WTC11 (cell line): Measurements from ENCODE around the gene WFDC12. TPM values are rescaled to one million over a fixed set of nuclear protein-coding genes. Genes with fewer than 3 reads are reported as not detected.

Experiments used
- ATAC-seq: fragments of 200-7000 bp; cut with Tn5 transposase; 2 replicates; pipeline ENCODE4 v1.10.0; 2021; ENCODE audit warnings: mild to moderate bottlenecking, moderate library complexity
- CTCF ChIA-PET: fragments of 300-600 bp; sonication (Branson Sonifier 250); formaldehyde crosslinking; loops from one replicate; lab custom pipeline; 2021; ENCODE audit warnings: antibody characterized with exemption; lab: Charles Lee
- POLR2A ChIA-PET: fragments of 350-600 bp; sonication (Branson Sonifier 250); formaldehyde crosslinking; loops from one replicate; lab custom pipeline; 2021; ENCODE audit warnings: antibody characterized with exemption; lab: Charles Lee
- DNase-seq: peaks from one replicate; pipeline ENCODE4 v3.0.0; 2021; ENCODE audit warnings: low spot score
- H3K27ac Mint-ChIP-seq: 2 replicates; pipeline ENCODE4 v1.8.0; 2021; ENCODE audit warnings: mixed read lengths
- H3K27me3 Mint-ChIP-seq: 2 replicates; pipeline ENCODE4 v1.8.0; 2021; ENCODE audit warnings: low read depth, mild to moderate bottlenecking, moderate library complexity, mixed read lengths
- H3K36me3 Mint-ChIP-seq: 2 replicates; pipeline ENCODE4 v1.8.0; 2021; ENCODE audit warnings: mixed read lengths
- H3K4me1 Mint-ChIP-seq: 2 replicates; pipeline ENCODE4 v1.8.0; 2022; ENCODE audit warnings: mixed read lengths
- H3K4me3 Mint-ChIP-seq: 2 replicates; pipeline ENCODE4 v1.8.0; 2021; ENCODE audit warnings: mild to moderate bottlenecking, moderate library complexity, mixed read lengths
- H3K9me3 Mint-ChIP-seq: 2 replicates; pipeline ENCODE4 v1.8.0; 2021; ENCODE audit warnings: mixed read lengths
- ELF4 ChIP-seq: sonication (generic); formaldehyde crosslinking; IDR thresholded peaks from 2 replicates; pipeline ENCODE4 v1.8.1; 2022; ENCODE audit warnings: low read depth, mild to moderate bottlenecking, moderate library complexity, missing genetic modification reagents
- GTF2I ChIP-seq: fragments of 250-450 bp; sonication (Bioruptor Pico); conservative IDR thresholded peaks from 2 replicates; pipeline ENCODE4 v1.4.0; 2021; ENCODE audit warnings: mild to moderate bottlenecking
- IRF2 ChIP-seq: sonication (generic); formaldehyde crosslinking; IDR thresholded peaks from 2 replicates; pipeline ENCODE4 v1.8.0; 2022; ENCODE audit warnings: low read depth, missing genetic modification reagents, borderline replicate concordance
- JUN ChIP-seq: sonication (generic); formaldehyde crosslinking; IDR thresholded peaks from 2 replicates; pipeline ENCODE4 v1.8.0; 2023; ENCODE audit warnings: mild to moderate bottlenecking, missing genetic modification reagents
- NFYB ChIP-seq: sonication (generic); formaldehyde crosslinking; conservative IDR thresholded peaks from 2 replicates; pipeline ENCODE4 v1.8.0; 2022; ENCODE audit warnings: low read depth, missing genetic modification reagents
- TP53 ChIP-seq: sonication (generic); formaldehyde crosslinking; IDR thresholded peaks from 2 replicates; pipeline ENCODE4 v1.8.1; 2023; ENCODE audit warnings: mild to moderate bottlenecking, missing genetic modification reagents
- ZNF263 ChIP-seq: sonication (generic); formaldehyde crosslinking; IDR thresholded peaks from 2 replicates; pipeline ENCODE4 v1.8.1; 2022; ENCODE audit warnings: low read depth, mild to moderate bottlenecking, moderate library complexity, missing genetic modification reagents
- ZNF423 ChIP-seq: fragments of 250-450 bp; sonication (Bioruptor Pico); IDR thresholded peaks from 2 replicates; pipeline ENCODE4 v2.1.2; 2022; ENCODE audit warnings: mild to moderate bottlenecking, moderate library complexity
- total RNA-seq: library from RNA; stranded (reverse); gene quantifications from 3 replicates; pipeline ENCODE4 v1.2.3, GENCODE V29; 2021
- TF ChIP-seq, protein P1 (sequence below): sonication (generic); formaldehyde crosslinking; IDR thresholded peaks from 2 replicates; pipeline ENCODE4 v1.8.0; 2023; ENCODE audit warnings: mild to moderate bottlenecking, missing genetic modification reagents
- TF ChIP-seq, protein P2 (sequence below): fragments of 200-600 bp; IDR thresholded peaks from 2 replicates; pipeline ENCODE4 v1.8.0; 2022; ENCODE audit warnings: antibody characterized with exemption
- TF ChIP-seq, protein P3 (sequence below): sonication (generic); formaldehyde crosslinking; IDR thresholded peaks from 2 replicates; pipeline ENCODE4 v1.8.0; 2022; ENCODE audit warnings: missing genetic modification reagents
- TF ChIP-seq, protein P4 (sequence below): sonication (generic); formaldehyde crosslinking; IDR thresholded peaks from 2 replicates; pipeline ENCODE4 v1.8.0; 2022; ENCODE audit warnings: mild to moderate bottlenecking, missing genetic modification reagents
- TF ChIP-seq, protein P5 (sequence below): sonication (generic); formaldehyde crosslinking; IDR thresholded peaks from 2 replicates; pipeline ENCODE4 v1.8.1; 2023; ENCODE audit warnings: mild to moderate bottlenecking, missing genetic modification reagents, moderate library complexity
- TF ChIP-seq, protein P6 (sequence below): sonication (generic); formaldehyde crosslinking; IDR thresholded peaks from 2 replicates; pipeline ENCODE4 v1.8.0; 2022; ENCODE audit warnings: mild to moderate bottlenecking, missing genetic modification reagents
- TF ChIP-seq, protein P7 (sequence below): sonication (generic); formaldehyde crosslinking; IDR thresholded peaks from 2 replicates; pipeline ENCODE4 v1.8.1; 2023; ENCODE audit warnings: mild to moderate bottlenecking, moderate library complexity, missing genetic modification reagents
- TF ChIP-seq, protein P8 (sequence below): sonication (generic); formaldehyde crosslinking; IDR thresholded peaks from 2 replicates; pipeline ENCODE4 v1.8.1; 2022; ENCODE audit warnings: low read depth, missing genetic modification reagents, borderline replicate concordance

Gene WFDC12
- total RNA-seq, 1 experiment from 2014 or later, result not detected

DNA sequence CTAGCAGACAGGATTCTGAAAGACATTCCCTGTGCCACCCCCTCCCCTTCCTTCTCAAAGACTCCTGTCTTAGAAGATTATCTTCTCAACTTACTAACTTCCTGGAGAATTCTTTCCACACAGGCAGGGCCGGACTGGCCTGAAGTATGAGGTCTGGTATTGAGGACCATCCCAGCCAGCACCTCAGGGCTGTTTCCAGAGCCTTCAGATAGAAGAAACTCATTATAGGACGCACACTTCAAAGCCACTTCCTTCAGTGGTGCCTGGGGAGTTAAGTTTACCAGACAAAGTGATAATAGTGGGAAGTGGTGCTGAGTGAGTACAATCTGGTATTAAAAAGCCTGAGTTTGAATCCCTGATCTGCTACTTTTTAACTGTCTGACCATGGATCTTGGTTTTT is 39.0 kb downstream of the WFDC12 start (continued):
- TF ChIP-seq, protein P1, sequence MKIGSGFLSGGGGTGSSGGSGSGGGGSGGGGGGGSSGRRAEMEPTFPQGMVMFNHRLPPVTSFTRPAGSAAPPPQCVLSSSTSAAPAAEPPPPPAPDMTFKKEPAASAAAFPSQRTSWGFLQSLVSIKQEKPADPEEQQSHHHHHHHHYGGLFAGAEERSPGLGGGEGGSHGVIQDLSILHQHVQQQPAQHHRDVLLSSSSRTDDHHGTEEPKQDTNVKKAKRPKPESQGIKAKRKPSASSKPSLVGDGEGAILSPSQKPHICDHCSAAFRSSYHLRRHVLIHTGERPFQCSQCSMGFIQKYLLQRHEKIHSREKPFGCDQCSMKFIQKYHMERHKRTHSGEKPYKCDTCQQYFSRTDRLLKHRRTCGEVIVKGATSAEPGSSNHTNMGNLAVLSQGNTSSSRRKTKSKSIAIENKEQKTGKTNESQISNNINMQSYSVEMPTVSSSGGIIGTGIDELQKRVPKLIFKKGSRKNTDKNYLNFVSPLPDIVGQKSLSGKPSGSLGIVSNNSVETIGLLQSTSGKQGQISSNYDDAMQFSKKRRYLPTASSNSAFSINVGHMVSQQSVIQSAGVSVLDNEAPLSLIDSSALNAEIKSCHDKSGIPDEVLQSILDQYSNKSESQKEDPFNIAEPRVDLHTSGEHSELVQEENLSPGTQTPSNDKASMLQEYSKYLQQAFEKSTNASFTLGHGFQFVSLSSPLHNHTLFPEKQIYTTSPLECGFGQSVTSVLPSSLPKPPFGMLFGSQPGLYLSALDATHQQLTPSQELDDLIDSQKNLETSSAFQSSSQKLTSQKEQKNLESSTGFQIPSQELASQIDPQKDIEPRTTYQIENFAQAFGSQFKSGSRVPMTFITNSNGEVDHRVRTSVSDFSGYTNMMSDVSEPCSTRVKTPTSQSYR (CRISPR knock-in tag), result no peak
- TF ChIP-seq, protein P2, sequence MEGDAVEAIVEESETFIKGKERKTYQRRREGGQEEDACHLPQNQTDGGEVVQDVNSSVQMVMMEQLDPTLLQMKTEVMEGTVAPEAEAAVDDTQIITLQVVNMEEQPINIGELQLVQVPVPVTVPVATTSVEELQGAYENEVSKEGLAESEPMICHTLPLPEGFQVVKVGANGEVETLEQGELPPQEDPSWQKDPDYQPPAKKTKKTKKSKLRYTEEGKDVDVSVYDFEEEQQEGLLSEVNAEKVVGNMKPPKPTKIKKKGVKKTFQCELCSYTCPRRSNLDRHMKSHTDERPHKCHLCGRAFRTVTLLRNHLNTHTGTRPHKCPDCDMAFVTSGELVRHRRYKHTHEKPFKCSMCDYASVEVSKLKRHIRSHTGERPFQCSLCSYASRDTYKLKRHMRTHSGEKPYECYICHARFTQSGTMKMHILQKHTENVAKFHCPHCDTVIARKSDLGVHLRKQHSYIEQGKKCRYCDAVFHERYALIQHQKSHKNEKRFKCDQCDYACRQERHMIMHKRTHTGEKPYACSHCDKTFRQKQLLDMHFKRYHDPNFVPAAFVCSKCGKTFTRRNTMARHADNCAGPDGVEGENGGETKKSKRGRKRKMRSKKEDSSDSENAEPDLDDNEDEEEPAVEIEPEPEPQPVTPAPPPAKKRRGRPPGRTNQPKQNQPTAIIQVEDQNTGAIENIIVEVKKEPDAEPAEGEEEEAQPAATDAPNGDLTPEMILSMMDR, result no peak
- TF ChIP-seq ELF4 (no peak), GTF2I (CRISPR knock-in tag) (no peak), IRF2 (CRISPR knock-in tag) (no peak)
- TF ChIP-seq, protein P3, sequence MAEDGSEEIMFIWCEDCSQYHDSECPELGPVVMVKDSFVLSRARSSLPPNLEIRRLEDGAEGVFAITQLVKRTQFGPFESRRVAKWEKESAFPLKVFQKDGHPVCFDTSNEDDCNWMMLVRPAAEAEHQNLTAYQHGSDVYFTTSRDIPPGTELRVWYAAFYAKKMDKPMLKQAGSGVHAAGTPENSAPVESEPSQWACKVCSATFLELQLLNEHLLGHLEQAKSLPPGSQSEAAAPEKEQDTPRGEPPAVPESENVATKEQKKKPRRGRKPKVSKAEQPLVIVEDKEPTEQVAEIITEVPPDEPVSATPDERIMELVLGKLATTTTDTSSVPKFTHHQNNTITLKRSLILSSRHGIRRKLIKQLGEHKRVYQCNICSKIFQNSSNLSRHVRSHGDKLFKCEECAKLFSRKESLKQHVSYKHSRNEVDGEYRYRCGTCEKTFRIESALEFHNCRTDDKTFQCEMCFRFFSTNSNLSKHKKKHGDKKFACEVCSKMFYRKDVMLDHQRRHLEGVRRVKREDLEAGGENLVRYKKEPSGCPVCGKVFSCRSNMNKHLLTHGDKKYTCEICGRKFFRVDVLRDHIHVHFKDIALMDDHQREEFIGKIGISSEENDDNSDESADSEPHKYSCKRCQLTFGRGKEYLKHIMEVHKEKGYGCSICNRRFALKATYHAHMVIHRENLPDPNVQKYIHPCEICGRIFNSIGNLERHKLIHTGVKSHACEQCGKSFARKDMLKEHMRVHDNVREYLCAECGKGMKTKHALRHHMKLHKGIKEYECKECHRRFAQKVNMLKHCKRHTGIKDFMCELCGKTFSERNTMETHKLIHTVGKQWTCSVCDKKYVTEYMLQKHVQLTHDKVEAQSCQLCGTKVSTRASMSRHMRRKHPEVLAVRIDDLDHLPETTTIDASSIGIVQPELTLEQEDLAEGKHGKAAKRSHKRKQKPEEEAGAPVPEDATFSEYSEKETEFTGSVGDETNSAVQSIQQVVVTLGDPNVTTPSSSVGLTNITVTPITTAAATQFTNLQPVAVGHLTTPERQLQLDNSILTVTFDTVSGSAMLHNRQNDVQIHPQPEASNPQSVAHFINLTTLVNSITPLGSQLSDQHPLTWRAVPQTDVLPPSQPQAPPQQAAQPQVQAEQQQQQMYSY (CRISPR knock-in tag), result no peak
- TF ChIP-seq, protein P4, sequence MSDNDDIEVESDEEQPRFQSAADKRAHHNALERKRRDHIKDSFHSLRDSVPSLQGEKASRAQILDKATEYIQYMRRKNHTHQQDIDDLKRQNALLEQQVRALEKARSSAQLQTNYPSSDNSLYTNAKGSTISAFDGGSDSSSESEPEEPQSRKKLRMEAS (CRISPR knock-in tag), result no peak
- TF ChIP-seq, protein P5, sequence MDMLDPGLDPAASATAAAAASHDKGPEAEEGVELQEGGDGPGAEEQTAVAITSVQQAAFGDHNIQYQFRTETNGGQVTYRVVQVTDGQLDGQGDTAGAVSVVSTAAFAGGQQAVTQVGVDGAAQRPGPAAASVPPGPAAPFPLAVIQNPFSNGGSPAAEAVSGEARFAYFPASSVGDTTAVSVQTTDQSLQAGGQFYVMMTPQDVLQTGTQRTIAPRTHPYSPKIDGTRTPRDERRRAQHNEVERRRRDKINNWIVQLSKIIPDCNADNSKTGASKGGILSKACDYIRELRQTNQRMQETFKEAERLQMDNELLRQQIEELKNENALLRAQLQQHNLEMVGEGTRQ (CRISPR knock-in tag), result no peak

DNA sequence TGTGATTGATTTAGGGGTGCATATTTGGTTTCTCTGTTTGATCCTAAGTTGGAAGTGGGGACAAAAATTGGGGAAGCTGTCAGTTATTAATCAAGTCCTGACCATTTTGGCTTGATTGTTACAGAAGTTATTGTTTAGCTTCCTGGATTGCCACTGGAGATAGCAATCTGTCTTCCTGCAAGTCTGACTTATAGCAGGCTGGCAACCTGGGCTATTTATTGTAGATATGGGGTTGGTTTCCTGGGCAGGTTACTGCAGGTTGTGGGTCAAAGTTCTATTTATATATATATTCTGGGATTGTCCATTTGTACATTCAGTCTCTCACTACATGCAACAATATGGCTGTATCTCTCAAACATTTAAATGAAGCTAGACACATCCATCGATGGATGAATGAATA is 41.1 kb downstream of the WFDC12 start:
- Mint-ChIP-seq H3K27me3 (no peaks in the 10 kb centered on the region), H3K27ac (no peak overlapping the region), H3K4me1 (peaks cover 7% of the 10 kb centered on the region), H3K9me3 (peaks cover 16% of the 10 kb centered on the region), H3K36me3 (peaks cover 41% of the 10 kb centered on the region), H3K4me3 (no peak overlapping the region)
- POLR2A ChIA-PET, result no interaction called here
- CTCF ChIA-PET, result interaction anchor here (0.8 to 1.1 kb wide), 3 partner anchors 13 to 35 kb away, joined by 3 read pairs; no protein-coding TSS in a partner anchor
- ATAC-seq (no peak), DNase-seq (no peak)
- TF ChIP-seq NFYB (CRISPR knock-in tag), result no peak
- no peak for TF ChIP-seq TP53 (CRISPR knock-in tag)
- TF ChIP-seq, protein P2, result no peak
- TF ChIP-seq, protein P6, sequence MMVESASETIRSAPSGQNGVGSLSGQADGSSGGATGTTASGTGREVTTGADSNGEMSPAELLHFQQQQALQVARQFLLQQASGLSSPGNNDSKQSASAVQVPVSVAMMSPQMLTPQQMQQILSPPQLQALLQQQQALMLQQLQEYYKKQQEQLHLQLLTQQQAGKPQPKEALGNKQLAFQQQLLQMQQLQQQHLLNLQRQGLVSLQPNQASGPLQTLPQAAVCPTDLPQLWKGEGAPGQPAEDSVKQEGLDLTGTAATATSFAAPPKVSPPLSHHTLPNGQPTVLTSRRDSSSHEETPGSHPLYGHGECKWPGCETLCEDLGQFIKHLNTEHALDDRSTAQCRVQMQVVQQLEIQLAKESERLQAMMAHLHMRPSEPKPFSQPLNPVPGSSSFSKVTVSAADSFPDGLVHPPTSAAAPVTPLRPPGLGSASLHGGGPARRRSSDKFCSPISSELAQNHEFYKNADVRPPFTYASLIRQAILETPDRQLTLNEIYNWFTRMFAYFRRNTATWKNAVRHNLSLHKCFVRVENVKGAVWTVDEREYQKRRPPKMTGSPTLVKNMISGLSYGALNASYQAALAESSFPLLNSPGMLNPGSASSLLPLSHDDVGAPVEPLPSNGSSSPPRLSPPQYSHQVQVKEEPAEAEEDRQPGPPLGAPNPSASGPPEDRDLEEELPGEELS (CRISPR knock-in tag), result no peak
- TF ChIP-seq, protein P7, sequence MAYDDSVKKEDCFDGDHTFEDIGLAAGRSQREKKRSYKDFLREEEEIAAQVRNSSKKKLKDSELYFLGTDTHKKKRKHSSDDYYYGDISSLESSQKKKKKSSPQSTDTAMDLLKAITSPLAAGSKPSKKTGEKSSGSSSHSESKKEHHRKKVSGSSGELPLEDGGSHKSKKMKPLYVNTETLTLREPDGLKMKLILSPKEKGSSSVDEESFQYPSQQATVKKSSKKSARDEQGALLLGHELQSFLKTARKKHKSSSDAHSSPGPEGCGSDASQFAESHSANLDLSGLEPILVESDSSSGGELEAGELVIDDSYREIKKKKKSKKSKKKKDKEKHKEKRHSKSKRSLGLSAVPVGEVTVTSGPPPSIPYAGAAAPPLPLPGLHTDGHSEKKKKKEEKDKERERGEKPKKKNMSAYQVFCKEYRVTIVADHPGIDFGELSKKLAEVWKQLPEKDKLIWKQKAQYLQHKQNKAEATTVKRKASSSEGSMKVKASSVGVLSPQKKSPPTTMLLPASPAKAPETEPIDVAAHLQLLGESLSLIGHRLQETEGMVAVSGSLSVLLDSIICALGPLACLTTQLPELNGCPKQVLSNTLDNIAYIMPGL (CRISPR knock-in tag), result no peak
- TF ChIP-seq, protein P4 (CRISPR knock-in tag), result no peak
- no peak for TF ChIP-seq ZNF263 (CRISPR knock-in tag)
- TF ChIP-seq ZNF423 (CRISPR knock-in tag), result no peak
- TF ChIP-seq JUN (CRISPR knock-in tag), result no peak
- TF ChIP-seq, protein P8, sequence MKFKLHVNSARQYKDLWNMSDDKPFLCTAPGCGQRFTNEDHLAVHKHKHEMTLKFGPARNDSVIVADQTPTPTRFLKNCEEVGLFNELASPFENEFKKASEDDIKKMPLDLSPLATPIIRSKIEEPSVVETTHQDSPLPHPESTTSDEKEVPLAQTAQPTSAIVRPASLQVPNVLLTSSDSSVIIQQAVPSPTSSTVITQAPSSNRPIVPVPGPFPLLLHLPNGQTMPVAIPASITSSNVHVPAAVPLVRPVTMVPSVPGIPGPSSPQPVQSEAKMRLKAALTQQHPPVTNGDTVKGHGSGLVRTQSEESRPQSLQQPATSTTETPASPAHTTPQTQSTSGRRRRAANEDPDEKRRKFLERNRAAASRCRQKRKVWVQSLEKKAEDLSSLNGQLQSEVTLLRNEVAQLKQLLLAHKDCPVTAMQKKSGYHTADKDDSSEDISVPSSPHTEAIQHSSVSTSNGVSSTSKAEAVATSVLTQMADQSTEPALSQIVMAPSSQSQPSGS (CRISPR knock-in tag), result no peak
